ENCODE measurements around the gene CXCR1. TPM values are rescaled to one million over a fixed set of nuclear protein-coding genes. Genes with fewer than 3 reads are reported as not detected.

CXCR1 gene
- total and polyA plus RNA-seq, 8 donors = 0.03 to 0.87 (median 0.53) TPM; not detected in 2

GRCh38 chr2:218188528-218188927 lies 21.8 kb upstream of the CXCR1 start:
- no peaks in the 10 kb centered on the region for H3K27me3 ChIP-seq
- WGBS, 5 donors = 85 to 96% (median 91%) methylated on average over 2 of the region's 2 CpGs
- no peaks in the 10 kb centered on the region for H3K36me3 ChIP-seq
- H3K4me1 ChIP-seq = peaks cover 9 to 49% (median 26%) of the 10 kb centered on the region in 4 donors
- H3K27ac ChIP-seq = peak overlapping the region in 3 of 5 donors; percentile 76 to 84 (median 83)
- no peak for DNase-seq
- intact Hi-C loops (cut with DNase I; ENCODE audit: low total_unique reads) = loop anchor here (10.0 kb wide), 1 partner anchor 76 kb away; the partner anchor contains the start of gene GPBAR1
- H3K4me3 ChIP-seq = no peak overlapping the region
- no peaks in the 10 kb centered on the region for H3K9me3 ChIP-seq
- TF ChIP-seq POLR2A (IDR thresholded peaks at IDR 0.05) (no peak), EP300 (IDR thresholded peaks at IDR 0.05) (no peak), POLR2AphosphoS5 (IDR thresholded peaks at IDR 0.05) (no peak)
- TF ChIP-seq, protein P1, sequence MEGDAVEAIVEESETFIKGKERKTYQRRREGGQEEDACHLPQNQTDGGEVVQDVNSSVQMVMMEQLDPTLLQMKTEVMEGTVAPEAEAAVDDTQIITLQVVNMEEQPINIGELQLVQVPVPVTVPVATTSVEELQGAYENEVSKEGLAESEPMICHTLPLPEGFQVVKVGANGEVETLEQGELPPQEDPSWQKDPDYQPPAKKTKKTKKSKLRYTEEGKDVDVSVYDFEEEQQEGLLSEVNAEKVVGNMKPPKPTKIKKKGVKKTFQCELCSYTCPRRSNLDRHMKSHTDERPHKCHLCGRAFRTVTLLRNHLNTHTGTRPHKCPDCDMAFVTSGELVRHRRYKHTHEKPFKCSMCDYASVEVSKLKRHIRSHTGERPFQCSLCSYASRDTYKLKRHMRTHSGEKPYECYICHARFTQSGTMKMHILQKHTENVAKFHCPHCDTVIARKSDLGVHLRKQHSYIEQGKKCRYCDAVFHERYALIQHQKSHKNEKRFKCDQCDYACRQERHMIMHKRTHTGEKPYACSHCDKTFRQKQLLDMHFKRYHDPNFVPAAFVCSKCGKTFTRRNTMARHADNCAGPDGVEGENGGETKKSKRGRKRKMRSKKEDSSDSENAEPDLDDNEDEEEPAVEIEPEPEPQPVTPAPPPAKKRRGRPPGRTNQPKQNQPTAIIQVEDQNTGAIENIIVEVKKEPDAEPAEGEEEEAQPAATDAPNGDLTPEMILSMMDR (IDR thresholded peaks at IDR 0.05) = no peak

GRCh38 chr2:218187296-218188015 lies 20.7 kb upstream of the CXCR1 start:
- intact Hi-C loops (cut with DNase I; ENCODE audit: low total_unique reads) = loop anchor here (10.0 kb wide), 1 partner anchor 77 kb away; the partner anchor contains the start of gene GPBAR1
- peak overlapping the region; percentile 67 to 92 (median 83) for H3K27ac ChIP-seq

DNA sequence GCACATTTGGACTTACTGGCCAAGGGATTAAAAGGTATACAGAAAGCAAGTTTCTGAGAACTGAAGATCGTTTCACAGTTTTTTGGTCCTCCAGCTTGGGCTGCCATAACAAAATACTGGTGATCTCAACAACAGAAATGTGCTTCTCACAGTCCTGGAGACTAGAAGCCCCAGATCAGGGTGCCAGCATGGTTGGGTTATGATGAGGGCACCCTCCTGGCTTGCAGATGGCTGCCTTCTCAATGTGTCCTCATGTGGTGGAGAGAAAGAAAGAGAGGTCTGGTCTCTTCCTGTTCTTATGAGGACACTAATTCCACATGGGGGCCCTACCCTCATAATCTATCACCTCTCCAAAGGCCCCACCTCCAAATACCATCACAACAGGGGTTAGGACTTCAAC lies 20.1 kb upstream of the CXCR1 start:
- Histone ChIP-seq H3K36me3 (no peaks in the 10 kb centered on the region), H3K4me3 (no peak overlapping the region), H3K27ac (peak overlapping the region; percentile 67 to 92 (median 83)), H3K9me3 (no peaks in the 10 kb centered on the region), H3K4me1 (peaks cover 9 to 33% (median 21%) of the 10 kb centered on the region in 4 donors), H3K27me3 (no peaks in the 10 kb centered on the region)
- TF ChIP-seq EP300 (IDR thresholded peaks at IDR 0.05) (no peak), POLR2A (IDR thresholded peaks at IDR 0.05) (no peak), POLR2AphosphoS5 (IDR thresholded peaks at IDR 0.05) (no peak)
- TF ChIP-seq, protein P1 (IDR thresholded peaks at IDR 0.05) = no peak
- no peak for DNase-seq
- intact Hi-C loops (cut with DNase I; ENCODE audit: low total_unique reads) = loop anchor here (10.0 kb wide), 1 partner anchor 78 kb away; the partner anchor contains the start of gene GPBAR1
- 29 to 67% (median 31%) methylated on average over 1 of the region's 1 CpG for WGBS, 5 donors

More at GRCh38 chr2:218187296-218188015, 20.7 kb upstream of the CXCR1 start:
- Histone ChIP-seq H3K4me1 (peaks cover 9 to 39% (median 24%) of the 10 kb centered on the region in 4 donors), H3K4me3 (no peak overlapping the region), H3K27me3 (no peaks in the 10 kb centered on the region), H3K36me3 (no peaks in the 10 kb centered on the region), H3K9me3 (no peaks in the 10 kb centered on the region)
- peak; percentile 74 to 93 for DNase-seq
- 26 to 34% (median 30%) methylated on average over 4 of the region's 4 CpGs for WGBS, 5 donors
- TF ChIP-seq, protein P1 (IDR thresholded peaks at IDR 0.05) = no peak
- TF ChIP-seq POLR2A (IDR thresholded peaks at IDR 0.05) (no peak), POLR2AphosphoS5 (IDR thresholded peaks at IDR 0.05) (peak; percentile 44 to 84 (median 52))

DNA sequence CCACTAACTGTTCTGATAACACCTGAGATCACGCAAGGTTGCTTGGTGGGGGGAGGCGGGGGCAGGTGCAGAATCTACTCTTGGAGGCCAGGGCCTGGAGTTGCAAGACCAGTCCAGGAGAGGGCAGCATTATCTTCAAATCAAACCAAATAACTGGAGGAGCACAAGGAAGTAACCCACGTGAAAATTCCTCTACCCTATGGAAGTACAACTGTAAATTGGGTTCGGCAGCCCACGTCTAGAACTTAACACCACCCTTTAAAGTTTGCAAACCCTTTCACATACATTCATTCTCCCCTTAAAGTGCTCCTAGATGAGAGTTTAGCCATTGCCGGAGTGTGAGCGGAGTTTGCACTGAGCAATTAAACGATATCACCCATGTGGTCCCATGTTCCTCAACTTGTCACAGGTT lies 19.6 kb upstream of the CXCR1 start:
- H3K27ac ChIP-seq = peak overlapping the region; percentile 67 to 92 (median 83)
- WGBS, 5 donors = 28 to 34% (median 28%) methylated on average over 8 of the region's 8 CpGs
- H3K4me3 ChIP-seq = no peak overlapping the region
- no peaks in the 10 kb centered on the region for H3K36me3 ChIP-seq
- no peaks in the 10 kb centered on the region for H3K27me3 ChIP-seq
- TF ChIP-seq POLR2AphosphoS5 (IDR thresholded peaks at IDR 0.05) (peak in 1 of 3 donors; percentile 57), POLR2A (IDR thresholded peaks at IDR 0.05) (no peak), EP300 (IDR thresholded peaks at IDR 0.05) (no peak)
- TF ChIP-seq, protein P1 (IDR thresholded peaks at IDR 0.05) = peak in 5 of 7 experiments; percentile 85 to 93 (median 93)
- H3K4me1 ChIP-seq = peaks cover 9 to 30% (median 21%) of the 10 kb centered on the region in 4 donors
- no peaks in the 10 kb centered on the region for H3K9me3 ChIP-seq
- peak; percentile 83 to 91 for DNase-seq
- intact Hi-C loops (cut with DNase I; ENCODE audit: low total_unique reads) = loop anchor here (10.0 kb wide), 1 partner anchor 78 kb away; the partner anchor contains the start of gene GPBAR1
